ENCODE measurements around the gene KCTD19.

The KCTD19 gene

DNA sequence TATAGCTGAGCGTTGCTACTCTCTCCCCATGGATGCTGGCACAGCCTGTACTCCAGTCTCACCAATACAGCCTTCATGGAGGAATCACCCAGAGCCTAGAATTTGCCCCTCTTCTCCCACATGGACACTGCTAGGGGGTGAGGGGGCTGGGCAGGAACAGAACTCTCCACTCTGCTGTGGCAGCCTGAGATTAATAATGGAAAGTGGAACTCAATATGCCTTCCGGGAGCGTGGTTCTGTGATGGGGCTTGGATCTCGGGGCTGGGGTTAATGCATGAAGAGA lies 76.6 kb downstream of the KCTD19 start:
- Histone ChIP-seq H3K9ac (ENCODE audit: low read depth in 1 of 2, low read length in 2 of 2) (no peak overlapping the region), H3K27ac (ENCODE audit: low read depth in 2 of 2, low read length in 2 of 2) (no peak overlapping the region), H3K27me3 (ENCODE audit: control insufficient read depth in 2 of 2, insufficient read depth in 2 of 2, low read length in 2 of 2) (peaks cover 18 to 24% of the 10 kb centered on the region in 2 donors), H3K4me1 (ENCODE audit: control insufficient read depth in 2 of 2, insufficient read depth in 2 of 2, low read length in 2 of 2) (peaks cover 22 to 27% of the 10 kb centered on the region in 2 donors), H3K9me3 (ENCODE audit: control insufficient read depth in 2 of 2, low read length in 2 of 2) (no peaks in the 10 kb centered on the region), H3K4me3 (ENCODE audit: low read length in 2 of 2) (no peak overlapping the region), H3K36me3 (ENCODE audit: control insufficient read depth in 2 of 2, insufficient read depth in 2 of 2, low read length in 2 of 2) (no peaks in the 10 kb centered on the region)

GRCh38 chr16:67249178-67250044 lies 77.1 kb downstream of the KCTD19 start:
- Histone ChIP-seq H3K27ac (ENCODE audit: low read depth in 2 of 2, low read length in 2 of 2) (no peak overlapping the region), H3K27me3 (ENCODE audit: control insufficient read depth in 2 of 2, insufficient read depth in 2 of 2, low read length in 2 of 2) (peaks cover 18 to 24% of the 10 kb centered on the region in 2 donors), H3K36me3 (ENCODE audit: control insufficient read depth in 2 of 2, insufficient read depth in 2 of 2, low read length in 2 of 2) (no peaks in the 10 kb centered on the region), H3K4me3 (ENCODE audit: low read length in 2 of 2) (peak overlapping the region; percentile 44 to 45), H3K9ac (ENCODE audit: low read depth in 1 of 2, low read length in 2 of 2) (peak overlapping the region in 1 of 2 donors; percentile 46), H3K4me1 (ENCODE audit: control insufficient read depth in 2 of 2, insufficient read depth in 2 of 2, low read length in 2 of 2) (peaks cover 28 to 33% of the 10 kb centered on the region in 2 donors), H3K9me3 (ENCODE audit: control insufficient read depth in 2 of 2, low read length in 2 of 2) (no peaks in the 10 kb centered on the region)

DNA sequence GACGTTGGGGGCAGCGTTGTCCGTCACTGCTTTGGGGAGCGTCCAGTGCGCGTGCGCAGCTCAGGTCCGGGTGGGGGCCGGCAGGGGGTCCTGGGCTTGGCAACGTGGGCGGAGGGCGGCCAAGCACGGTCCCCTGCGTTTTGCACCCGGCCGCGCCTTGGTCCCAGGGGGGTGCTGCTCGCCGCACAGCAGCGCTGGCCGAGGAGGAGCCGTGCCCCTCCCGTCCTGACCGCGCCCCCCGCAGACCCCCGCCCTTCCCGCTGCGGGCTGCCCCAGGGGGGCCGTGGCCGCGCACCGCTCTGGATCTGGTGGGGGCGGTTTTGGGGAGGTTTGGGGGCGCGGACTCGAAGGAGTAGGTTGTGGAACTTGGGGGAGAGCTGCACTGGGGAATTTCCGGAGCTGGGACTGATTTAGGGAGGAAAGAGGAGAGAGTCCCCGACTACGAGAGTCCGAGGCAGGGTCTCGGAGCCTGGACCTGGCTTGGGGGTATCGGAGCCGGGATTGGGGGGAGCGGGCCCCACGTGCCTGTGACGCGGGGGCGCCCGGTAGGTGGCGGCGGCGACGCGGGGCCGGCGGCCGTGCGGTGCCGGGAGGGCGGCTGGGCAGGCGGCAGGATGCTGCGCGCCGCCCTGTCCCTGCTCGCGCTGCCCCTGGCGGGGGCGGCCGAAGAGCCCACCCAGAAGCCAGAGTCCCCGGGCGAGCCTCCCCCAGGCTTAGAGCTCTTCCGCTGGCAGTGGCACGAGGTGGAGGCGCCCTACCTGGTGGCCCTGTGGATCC lies 78.0 kb downstream of the KCTD19 start, which contains the start of gene SLC9A5:
Gene SLC9A5, plus strand, starts transcription at position 579 of the 777 bp plus-strand sequence. Its CDS starts 36 bp downstream, at position 615.
- peaks cover 36 to 40% of the 10 kb centered on the region in 2 donors for H3K4me1 ChIP-seq (ENCODE audit: control insufficient read depth in 2 of 2, insufficient read depth in 2 of 2, low read length in 2 of 2)
- H3K9ac ChIP-seq (ENCODE audit: low read depth in 1 of 2, low read length in 2 of 2) = peak within 1 kb of the TSS; percentile 32 to 46
- no peaks in the 10 kb centered on the region for H3K36me3 ChIP-seq (ENCODE audit: control insufficient read depth in 2 of 2, insufficient read depth in 2 of 2, low read length in 2 of 2)
- H3K9me3 ChIP-seq (ENCODE audit: control insufficient read depth in 2 of 2, low read length in 2 of 2) = no peaks in the 10 kb centered on the region
- no peak within 1 kb of the TSS for H3K27ac ChIP-seq (ENCODE audit: low read depth in 2 of 2, low read length in 2 of 2)
- peaks cover 18 to 24% of the 10 kb centered on the region in 2 donors for H3K27me3 ChIP-seq (ENCODE audit: control insufficient read depth in 2 of 2, insufficient read depth in 2 of 2, low read length in 2 of 2)
- peak within 1 kb of the TSS; percentile 44 to 64 for H3K4me3 ChIP-seq (ENCODE audit: low read length in 2 of 2)

DNA sequence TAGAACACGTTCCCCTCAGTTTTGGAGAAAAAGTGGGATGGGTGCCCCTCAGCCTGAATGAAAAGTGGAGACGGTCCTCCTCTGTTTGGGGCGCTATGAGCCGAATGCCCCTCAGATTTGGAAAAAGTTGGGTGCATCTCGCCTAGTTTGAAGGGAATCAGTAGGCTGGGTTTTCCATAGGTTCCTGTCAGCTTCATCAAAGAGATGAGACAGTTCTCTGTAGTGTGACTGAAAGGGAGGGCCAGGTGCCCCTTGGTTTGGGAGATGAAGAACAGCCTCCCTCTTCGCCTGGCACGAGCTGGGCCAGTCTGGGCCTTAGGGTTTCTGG lies 78.5 kb downstream of the KCTD19 start:
- Histone ChIP-seq H3K9ac (ENCODE audit: low read depth in 1 of 2, low read length in 2 of 2) (peak overlapping the region in 1 of 2 donors; percentile 46), H3K36me3 (ENCODE audit: control insufficient read depth in 2 of 2, insufficient read depth in 2 of 2, low read length in 2 of 2) (no peaks in the 10 kb centered on the region), H3K4me1 (ENCODE audit: control insufficient read depth in 2 of 2, insufficient read depth in 2 of 2, low read length in 2 of 2) (peaks cover 38 to 41% of the 10 kb centered on the region in 2 donors), H3K4me3 (ENCODE audit: low read length in 2 of 2) (peak overlapping the region; percentile 44 to 53), H3K27me3 (ENCODE audit: control insufficient read depth in 2 of 2, insufficient read depth in 2 of 2, low read length in 2 of 2) (peaks cover 18 to 24% of the 10 kb centered on the region in 2 donors), H3K9me3 (ENCODE audit: control insufficient read depth in 2 of 2, low read length in 2 of 2) (no peaks in the 10 kb centered on the region), H3K27ac (ENCODE audit: low read depth in 2 of 2, low read length in 2 of 2) (no peak overlapping the region)

- H3K4me1 ChIP-seq (ENCODE audit: control insufficient read depth in 2 of 2, insufficient read depth in 2 of 2, low read length in 2 of 2) = peaks cover 40 to 44% of the 10 kb centered on the region in 2 donors
Observed at GRCh38 chr16:67247192-67248072, 79.1 kb downstream of the KCTD19 start, which contains the start of gene FHOD1. TSS of gene FHOD1 (minus strand) at chr16:67247481. CDS start at chr16:67247410, 71 bp downstream.

GRCh38 chr16:67246756-67247191 lies 79.8 kb downstream of the KCTD19 start:
- Histone ChIP-seq H3K9me3 (ENCODE audit: control insufficient read depth in 2 of 2, low read length in 2 of 2) (no peaks in the 10 kb centered on the region), H3K27me3 (ENCODE audit: control insufficient read depth in 2 of 2, insufficient read depth in 2 of 2, low read length in 2 of 2) (peaks cover 18 to 24% of the 10 kb centered on the region in 2 donors), H3K4me1 (ENCODE audit: control insufficient read depth in 2 of 2, insufficient read depth in 2 of 2, low read length in 2 of 2) (peaks cover 47 to 51% of the 10 kb centered on the region in 2 donors), H3K36me3 (ENCODE audit: control insufficient read depth in 2 of 2, insufficient read depth in 2 of 2, low read length in 2 of 2) (no peaks in the 10 kb centered on the region), H3K4me3 (ENCODE audit: low read length in 2 of 2) (peak overlapping the region; percentile 84 to 85), H3K9ac (ENCODE audit: low read depth in 1 of 2, low read length in 2 of 2) (peak overlapping the region; percentile 86 to 87), H3K27ac (ENCODE audit: low read depth in 2 of 2, low read length in 2 of 2) (peak overlapping the region; percentile 93 to 95)

More at GRCh38 chr16:67247192-67248072, 79.1 kb downstream of the KCTD19 start, which contains the start of gene FHOD1:
- no peaks in the 10 kb centered on the region for H3K36me3 ChIP-seq (ENCODE audit: control insufficient read depth in 2 of 2, insufficient read depth in 2 of 2, low read length in 2 of 2)
- H3K9me3 ChIP-seq (ENCODE audit: control insufficient read depth in 2 of 2, low read length in 2 of 2) = no peaks in the 10 kb centered on the region
- H3K4me3 ChIP-seq (ENCODE audit: low read length in 2 of 2) = peak within 1 kb of the TSS; percentile 84 to 85
- H3K27me3 ChIP-seq (ENCODE audit: control insufficient read depth in 2 of 2, insufficient read depth in 2 of 2, low read length in 2 of 2) = peaks cover 18 to 24% of the 10 kb centered on the region in 2 donors
- peak within 1 kb of the TSS; percentile 86 to 87 for H3K9ac ChIP-seq (ENCODE audit: low read depth in 1 of 2, low read length in 2 of 2)
- peak within 1 kb of the TSS; percentile 93 to 95 for H3K27ac ChIP-seq (ENCODE audit: low read depth in 2 of 2, low read length in 2 of 2)

GRCh38 chr16:67246081-67246755 lies 80.3 kb downstream of the KCTD19 start:
- Histone ChIP-seq H3K27me3 (ENCODE audit: control insufficient read depth in 2 of 2, insufficient read depth in 2 of 2, low read length in 2 of 2) (peaks cover 18 to 24% of the 10 kb centered on the region in 2 donors), H3K4me1 (ENCODE audit: control insufficient read depth in 2 of 2, insufficient read depth in 2 of 2, low read length in 2 of 2) (peaks cover 52 to 55% of the 10 kb centered on the region in 2 donors), H3K4me3 (ENCODE audit: low read length in 2 of 2) (peak overlapping the region; percentile 84 to 85), H3K9me3 (ENCODE audit: control insufficient read depth in 2 of 2, low read length in 2 of 2) (no peaks in the 10 kb centered on the region), H3K27ac (ENCODE audit: low read depth in 2 of 2, low read length in 2 of 2) (peak overlapping the region; percentile 93 to 95), H3K36me3 (ENCODE audit: control insufficient read depth in 2 of 2, insufficient read depth in 2 of 2, low read length in 2 of 2) (no peaks in the 10 kb centered on the region), H3K9ac (ENCODE audit: low read depth in 1 of 2, low read length in 2 of 2) (peak overlapping the region; percentile 86 to 87)

GRCh38 chr16:67245674-67246080 lies 80.9 kb downstream of the KCTD19 start:
- peak overlapping the region; percentile 86 to 87 for H3K9ac ChIP-seq (ENCODE audit: low read depth in 1 of 2, low read length in 2 of 2)
- H3K4me3 ChIP-seq (ENCODE audit: low read length in 2 of 2) = peak overlapping the region; percentile 84 to 85
- peaks cover 57 to 59% of the 10 kb centered on the region in 2 donors for H3K4me1 ChIP-seq (ENCODE audit: control insufficient read depth in 2 of 2, insufficient read depth in 2 of 2, low read length in 2 of 2)

DNA sequence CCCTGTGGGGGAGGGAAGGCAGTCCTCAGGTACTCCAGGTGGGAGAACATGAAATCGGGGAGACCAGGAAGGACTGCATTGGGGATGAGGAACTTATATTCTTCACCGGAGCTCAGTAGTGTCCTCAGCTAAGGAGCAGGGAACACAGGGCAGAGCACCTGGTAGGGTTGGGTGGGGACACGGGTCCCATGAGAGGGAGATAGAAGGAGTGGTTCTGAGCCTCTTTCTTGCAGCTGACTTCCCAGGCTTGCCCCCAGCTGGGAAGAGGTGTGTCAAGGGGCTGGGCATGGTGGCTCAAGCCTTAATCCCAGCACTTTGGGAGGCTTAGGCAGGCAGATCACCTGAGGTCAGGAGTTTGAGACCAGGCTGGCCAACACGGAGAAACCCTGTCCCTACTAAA lies 81.4 kb downstream of the KCTD19 start:
- peak overlapping the region; percentile 93 to 95 for H3K27ac ChIP-seq (ENCODE audit: low read depth in 2 of 2, low read length in 2 of 2)
- H3K36me3 ChIP-seq (ENCODE audit: control insufficient read depth in 2 of 2, insufficient read depth in 2 of 2, low read length in 2 of 2) = no peaks in the 10 kb centered on the region
- H3K9ac ChIP-seq (ENCODE audit: low read depth in 1 of 2, low read length in 2 of 2) = peak overlapping the region; percentile 37 to 86
- H3K4me1 ChIP-seq (ENCODE audit: control insufficient read depth in 2 of 2, insufficient read depth in 2 of 2, low read length in 2 of 2) = peaks cover 61 to 62% of the 10 kb centered on the region in 2 donors
- H3K9me3 ChIP-seq (ENCODE audit: control insufficient read depth in 2 of 2, low read length in 2 of 2) = no peaks in the 10 kb centered on the region
- H3K4me3 ChIP-seq (ENCODE audit: low read length in 2 of 2) = peak overlapping the region in 1 of 2 donors; percentile 84
- peaks cover 12 to 16% of the 10 kb centered on the region in 2 donors for H3K27me3 ChIP-seq (ENCODE audit: control insufficient read depth in 2 of 2, insufficient read depth in 2 of 2, low read length in 2 of 2)

More at GRCh38 chr16:67245674-67246080, 80.9 kb downstream of the KCTD19 start:
- Histone ChIP-seq H3K36me3 (ENCODE audit: control insufficient read depth in 2 of 2, insufficient read depth in 2 of 2, low read length in 2 of 2) (no peaks in the 10 kb centered on the region), H3K9me3 (ENCODE audit: control insufficient read depth in 2 of 2, low read length in 2 of 2) (no peaks in the 10 kb centered on the region), H3K27ac (ENCODE audit: low read depth in 2 of 2, low read length in 2 of 2) (peak overlapping the region; percentile 93 to 95), H3K27me3 (ENCODE audit: control insufficient read depth in 2 of 2, insufficient read depth in 2 of 2, low read length in 2 of 2) (peaks cover 16 to 20% of the 10 kb centered on the region in 2 donors)

Data from mucosa of rectum (tissue), 2 donors.